SK-N-SH (cell line): ENCODE data around the gene STK39. TPM values are rescaled to one million over a fixed set of nuclear protein-coding genes. Genes with fewer than 3 reads are reported as not detected.

Experiments
- CTCF ChIA-PET: fragments of 300-600, 350-600 bp; formaldehyde crosslinking; extraction: SDS; loops from one replicate; lab custom pipeline; 2021; lab: Yijun Ruan, JAX
- POLR2A ChIA-PET: fragments of 350-600 bp; sonication (Branson Sonifier 250); formaldehyde crosslinking; extraction: SDS; loops from one replicate; lab custom pipeline; 2020; ENCODE audit warnings: antibody characterized with exemption, inconsistent platforms; lab: Yijun Ruan, JAX
- DNase-seq: peaks from one replicate; pipeline ENCODE4 v3.0.0; 2012
- H2AFZ ChIP-seq: fragments of 200-600 bp; sonication (generic); 2 replicates; pipeline ENCODE4 v1.8.1; 2016; ENCODE audit warnings: antibody characterized with exemption, mild to moderate bottlenecking, low read depth
- H3F3A ChIP-seq: fragments of 200-600 bp; sonication (generic); replicated peaks from 2 replicates; pipeline ENCODE3; 2016; ENCODE audit warnings: antibody characterized with exemption, mild to moderate bottlenecking; ENCODE audit not compliant: insufficient read depth
- H3K27ac ChIP-seq, 2 experiments: fragments of 200-500 bp in 1 of 2; fragments of 200-600 bp in 1 of 2; sonication (Bioruptor generic) in 1 of 2; sonication (generic), shearing (Covaris generic) in 1 of 2; 2 replicates each; pipeline versions ENCODE4 v1.5.1 to v1.6.1; 2014 to 2016; ENCODE audit warnings: low read depth in 2 of 2, inconsistent platforms in 1 of 2, low read length in 1 of 2, mild to moderate bottlenecking in 1 of 2, mixed read lengths in 1 of 2
- H3K27me3 ChIP-seq: fragments of 200-600 bp; sonication (generic), shearing (Covaris generic); 2 replicates; pipeline ENCODE4 v1.6.1; 2016; ENCODE audit warnings: mixed run types; ENCODE audit not compliant: insufficient read depth
- H3K36me3 ChIP-seq, 2 experiments: fragments of 200-500 bp in 1 of 2; fragments of 200-600 bp in 1 of 2; sonication (Bioruptor generic) in 1 of 2; sonication (generic) in 1 of 2; replicated peaks in 1 of 2; 2 replicates each; pipeline versions ENCODE3 to v1.5.1; 2014 to 2016; ENCODE audit warnings: low read length in 1 of 2, mild to moderate bottlenecking in 1 of 2; ENCODE audit not compliant: insufficient read depth in 2 of 2, control insufficient read depth in 1 of 2
- H3K4me1 ChIP-seq, 2 experiments: fragments of 200-500 bp in 1 of 2; fragments of 200-600 bp in 1 of 2; sonication (Bioruptor generic) in 1 of 2; sonication (generic), shearing (Covaris generic) in 1 of 2; 2 replicates each; pipeline versions ENCODE4 v1.5.1 to v1.6.1; 2014 to 2016; ENCODE audit warnings: low read depth in 1 of 2, low read length in 1 of 2, mixed run types in 1 of 2; ENCODE audit not compliant: insufficient read depth in 2 of 2, control insufficient read depth in 1 of 2
- H3K4me2 ChIP-seq: fragments of 200-600 bp; sonication (generic), shearing (Covaris generic); 2 replicates; pipeline ENCODE4 v1.6.1; 2017; ENCODE audit warnings: mixed run types
- H3K4me3 ChIP-seq, 2 experiments: fragments of 200-500 bp in 1 of 2; fragments of 200-600 bp in 1 of 2; sonication (Bioruptor generic) in 1 of 2; sonication (generic), shearing (Covaris generic) in 1 of 2; 2 replicates each; pipeline versions ENCODE4 v1.5.1 to v1.8.1; 2014 to 2016; ENCODE audit warnings: low read depth in 2 of 2, inconsistent platforms in 1 of 2, low read length in 1 of 2, mild to moderate bottlenecking in 1 of 2, mixed read lengths in 1 of 2, moderate library complexity in 1 of 2
- H3K79me2 ChIP-seq: fragments of 200-600 bp; sonication (generic); 2 replicates; pipeline ENCODE4 v1.8.1; 2017; ENCODE audit warnings: mild to moderate bottlenecking; ENCODE audit not compliant: insufficient read depth
- H3K9ac ChIP-seq: fragments of 200-600 bp; sonication (generic); 2 replicates; pipeline ENCODE4 v1.6.1; 2017; ENCODE audit warnings: mixed run types
- H3K9me2 ChIP-seq: fragments of 200-600 bp; sonication (generic); 2 replicates; pipeline ENCODE4 v1.6.1; 2017; ENCODE audit warnings: mixed run types
- H3K9me3 ChIP-seq: fragments of 200-600 bp; sonication (generic); 2 replicates; pipeline ENCODE4 v1.6.1; 2017; ENCODE audit warnings: mixed run types, mild to moderate bottlenecking, moderate library complexity
- H4K20me1 ChIP-seq: fragments of 200-600 bp; sonication (generic); 2 replicates; pipeline ENCODE4 v1.6.1; 2017; ENCODE audit warnings: mild to moderate bottlenecking, mixed run types; ENCODE audit not compliant: insufficient read depth
- EP300 ChIP-seq, 2 experiments: IDR thresholded peaks; 2 replicates each; pipeline versions ENCODE4 v1.4.0 to v1.6.1; 2012; ENCODE audit warnings: borderline replicate concordance in 1 of 2, low read depth in 1 of 2, low read length in 1 of 2
- FOXJ3 ChIP-seq: sonication (generic); formaldehyde crosslinking; IDR thresholded peaks from 2 replicates; pipeline ENCODE4 v1.5.1; 2020; ENCODE audit warnings: mild to moderate bottlenecking, missing genetic modification reagents
- GATA2 ChIP-seq: sonication (generic); formaldehyde crosslinking; IDR thresholded peaks from 2 replicates; pipeline ENCODE4 v1.5.0; 2020; ENCODE audit warnings: mild to moderate bottlenecking, missing genetic modification reagents
- JUND ChIP-seq: IDR thresholded peaks from 2 replicates; pipeline ENCODE4 v1.4.0; 2012
- MXI1 ChIP-seq: IDR thresholded peaks from 2 replicates; pipeline ENCODE4 v1.6.1; 2012; ENCODE audit warnings: mild to moderate bottlenecking, low read depth, low read length, improper control_type of control experiment
- SIN3A ChIP-seq: IDR thresholded peaks from 2 replicates; pipeline ENCODE4 v1.6.1; 2012; ENCODE audit warnings: low read depth, mild to moderate bottlenecking, low read length, moderate library complexity, borderline replicate concordance
- SMC3 ChIP-seq: IDR thresholded peaks from 2 replicates; pipeline ENCODE4 v1.6.1; 2012; ENCODE audit warnings: low read depth, low read length, improper control_type of control experiment
- TAF1 ChIP-seq: IDR thresholded peaks from 2 replicates; pipeline ENCODE4 v1.6.1; 2012; ENCODE audit warnings: low read depth, mild to moderate bottlenecking, low read length, moderate library complexity, borderline replicate concordance
- TCF12 ChIP-seq: IDR thresholded peaks from 2 replicates; pipeline ENCODE4 v1.4.0; 2012
- TEAD4 ChIP-seq: IDR thresholded peaks from 2 replicates; pipeline ENCODE4 v1.4.0; 2012; ENCODE audit warnings: mild to moderate bottlenecking, borderline replicate concordance; ENCODE audit not compliant: insufficient read depth
- USF2 ChIP-seq: fragments of 150-350 bp; IDR thresholded peaks from 2 replicates; pipeline ENCODE4 v1.6.1; 2017; ENCODE audit warnings: antibody characterized with exemption, low read length, low read depth, borderline replicate concordance
- ZBTB33 ChIP-seq: IDR thresholded peaks from 2 replicates; pipeline ENCODE4 v1.4.0; 2012; ENCODE audit warnings: low read depth, borderline replicate concordance
- WGBS: methylation state at CpG from one replicate; pipeline ENCODE4 v1.1.6; 2017; ENCODE audit warnings: low lambda C conversion rate; 5-methylcytosine and 5-hydroxymethylcytosine counted together
- polyA plus RNA-seq, 3 experiments: library from polyadenylated mRNA; depleted of rRNA; stranded (reverse); fragments of >200 nt; gene quantifications; 2 replicates each; pipeline ENCODE4 v1.2.3, GENCODE V29; 2012

Gene STK39
- polyA plus RNA-seq, 1 of the 3 experiments (the other 2 are of a cell fraction): 9.6 TPM

- WGBS: 71% methylated on average over 7 of the region's 8 CpGs
- TF ChIP-seq SMC3: no peak
- no peak for TF ChIP-seq ZBTB33
- no peak for TF ChIP-seq JUND
- TF ChIP-seq TAF1: no peak
- TF ChIP-seq TEAD4: peak; percentile 71; the same call in 1 of the 2 replicates
- no peak for TF ChIP-seq USF2
- TF ChIP-seq GATA2 (CRISPR knock-in tag): peak; percentile 75
- TF ChIP-seq EP300 (IDR thresholded peaks at IDR 0.05; ENCODE audit: borderline replicate concordance in 1 of 2, low read depth in 1 of 2, low read length in 1 of 2): peak in 1 of 2 experiments; percentile 76; a peak in 2 of 4 replicates
- TF ChIP-seq MXI1: peak; percentile 34; the same call in 1 of the 2 replicates
- TF ChIP-seq FOXJ3 (CRISPR knock-in tag): 0 out of 2 replicates have a peak, but pooled peaks have one; percentile 37
- no peak for TF ChIP-seq SIN3A
- peak; percentile 33 for TF ChIP-seq TCF12
- H3K27me3 ChIP-seq: no peaks in the 10 kb centered on the region
- no peaks in the 10 kb centered on the region for H3K9me2 ChIP-seq
- ChIA-PET POLR2A (no interaction called here), CTCF (interaction anchor here (0.6 to 2.4 kb wide), 7 partner anchors 8 to 41 kb away, joined by 3 to 5 read pairs (median 4); no protein-coding TSS in a partner anchor)
- H3K9ac ChIP-seq: no peak overlapping the region
- no peaks in the 10 kb centered on the region for H4K20me1 ChIP-seq
- peaks cover 2 to 15% of the 10 kb centered on the region in 2 experiments for H3K36me3 ChIP-seq
- H3F3A ChIP-seq: no peaks in the 10 kb centered on the region
- peak; percentile 45 for DNase-seq
- no peak overlapping the region for H2AFZ ChIP-seq
- peak overlapping the region; percentile 30 to 92; a peak in 3 of 4 replicates for H3K27ac ChIP-seq
- no peaks in the 10 kb centered on the region for H3K79me2 ChIP-seq
- no peak overlapping the region for H3K4me3 ChIP-seq
- no peak overlapping the region for H3K4me2 ChIP-seq
- H3K9me3 ChIP-seq: no peaks in the 10 kb centered on the region
- H3K4me1 ChIP-seq: peaks cover 0 to 25% of the 10 kb centered on the region in 2 experiments; a peak in 3 of 4 replicates
Measured at GRCh38 chr2:168147830-168148794, 99.3 kb downstream of the STK39 start.
